HG02623 (cell line): ENCODE measurements around the gene SF3B2.

ENCODE experiments used
- ATAC-seq: cut with Tn5 transposase; IDR thresholded peaks from one replicate; pipeline ENCODE4 v1.9.1; 2021; ENCODE audit warnings: moderate library complexity; ENCODE audit not compliant: unreplicated experiment

SF3B2 gene

GRCh38 chr11:66048547-66049323, 3.4 kb upstream of the SF3B2 start, which contains the start of gene GAL3ST3:
GAL3ST3 (minus strand) TSS chr11:66049161; CDS start chr11:66045415, 3,746 bp downstream.
- ATAC-seq, result no peak

GRCh38 chr11:66050581-66051231, 1.5 kb upstream of the SF3B2 start:
- no peak for ATAC-seq

- ATAC-seq, result no peak
Observed at GRCh38 chr11:66051371-66051765, 796 bp upstream of the SF3B2 start.

- no peak for ATAC-seq
Observed at GRCh38 chr11:66052664-66052982, 459 bp downstream of the SF3B2 start.

- no peak for ATAC-seq
Observed at GRCh38 chr11:66055021-66055420, 2.9 kb downstream of the SF3B2 start.

- ATAC-seq, result no peak
Observed at GRCh38 chr11:66056501-66056900, 4.3 kb downstream of the SF3B2 start.

- no peak for ATAC-seq
Observed at GRCh38 chr11:66059966-66060680, 8.0 kb downstream of the SF3B2 start.

- ATAC-seq, result no peak
Observed at GRCh38 chr11:66061268-66061667, 9.1 kb downstream of the SF3B2 start.

GRCh38 chr11:66062408-66062807, 10.2 kb downstream of the SF3B2 start:
- ATAC-seq, result no peak

- no peak for ATAC-seq
Observed at GRCh38 chr11:66063900-66064299, 11.7 kb downstream of the SF3B2 start.

GRCh38 chr11:66064571-66064970, 12.4 kb downstream of the SF3B2 start:
- no peak for ATAC-seq

- ATAC-seq, result no peak
Observed at GRCh38 chr11:66066751-66067150, 14.6 kb downstream of the SF3B2 start.

- no peak for ATAC-seq
Observed at GRCh38 chr11:66067640-66068039, 15.5 kb downstream of the SF3B2 start.

- ATAC-seq, result no peak
Observed at GRCh38 chr11:66068154-66068821, 16.1 kb downstream of the SF3B2 start.

GRCh38 chr11:66068923-66069714, 17.0 kb downstream of the SF3B2 start:
- ATAC-seq, result no peak

- ATAC-seq, result peak; percentile 50
Observed at GRCh38 chr11:66069715-66070603, 17.8 kb downstream of the SF3B2 start, which contains the start of gene PACS1. PACS1 (plus strand) TSS chr11:66070272; CDS start chr11:66070487, 215 bp downstream.

GRCh38 chr11:66070604-66071380, 18.6 kb downstream of the SF3B2 start:
- ATAC-seq, result peak; percentile 15

GRCh38 chr11:66071381-66071801, 19.2 kb downstream of the SF3B2 start:
- no peak for ATAC-seq

GRCh38 chr11:66072081-66072480, 19.9 kb downstream of the SF3B2 start:
- ATAC-seq, result no peak
